Left colon (tissue), 2 donors: ENCODE measurements around the gene MORN5. TPM values are rescaled to one million over a fixed set of nuclear protein-coding genes. Genes with fewer than 3 reads are reported as not detected.

Source experiments
- ATAC-seq: fragments of 200-7000 bp; cut with Tn5 transposase; one replicate; pipeline ENCODE4 v1.9.1; 2020; ENCODE audit warnings: mild to moderate bottlenecking, moderate library complexity
- DNase-seq, 2 donors: peaks; one replicate each; pipeline ENCODE4 v3.0.0-alpha.2; 2020
- intact Hi-C, 2 donors: fragments of 100-400 bp; cut with DNase I in 1 of 2; cut with micrococcal nuclease in 1 of 2; formaldehyde crosslinking; loops; one replicate each; pipeline versions ENCODE4 v1.11.2 to v1.14.0; 2022; cut with DNase I, micrococcal nuclease
- total RNA-seq, 2 donors: library from RNA; stranded (reverse); fragmentation: NEBNext Ultra II Directional; extraction: Animal tissue kit (Norgen Biotek cat#: 25700); gene quantifications; one replicate each; pipeline ENCODE4 v1.2.1, GENCODE V29; 2021
- donor health status: DM: no; HTN: no; CAD: no.
- donor health status: DM: yes; HTN: yes; CAD: no.

Gene MORN5
- total RNA-seq, 2 donors from 2014 or later = 4.0 TPM; not detected in 1

GRCh38 chr9:122134822-122135528 is 24.7 kb upstream of the MORN5 start:
- intact Hi-C loops = no loop called here
- ATAC-seq (no peak), DNase-seq (no peak)

- ATAC-seq = no peak
- intact Hi-C loops = no loop called here
- no peak for DNase-seq
Measured at GRCh38 chr9:122135529-122135859, 24.2 kb upstream of the MORN5 start.

- intact Hi-C loops = no loop called here
- ATAC-seq (peak; percentile 84), DNase-seq (no peak)
Measured at GRCh38 chr9:122138560-122139268, 21.0 kb upstream of the MORN5 start.

GRCh38 chr9:122140368-122141193 is 19.1 kb upstream of the MORN5 start:
- DNase-seq (no peak), ATAC-seq (peak; percentile 83)
- intact Hi-C loops = no loop called here

- intact Hi-C loops = no loop called here
- DNase-seq (no peak), ATAC-seq (no peak)
Measured at GRCh38 chr9:122141671-122142070, 18.0 kb upstream of the MORN5 start.

- ATAC-seq (no peak), DNase-seq (no peak)
- intact Hi-C loops = no loop called here
Measured at GRCh38 chr9:122143296-122143695, 16.4 kb upstream of the MORN5 start.

GRCh38 chr9:122143876-122144405 is 15.8 kb upstream of the MORN5 start:
- no peak for ATAC-seq
- DNase-seq = no peak
- intact Hi-C loops = no loop called here

- ATAC-seq = no peak
- intact Hi-C loops = no loop called here
- no peak for DNase-seq
Measured at GRCh38 chr9:122144836-122145591, 14.7 kb upstream of the MORN5 start.

GRCh38 chr9:122145592-122145863 is 14.2 kb upstream of the MORN5 start:
- DNase-seq (no peak), ATAC-seq (no peak)
- intact Hi-C loops = no loop called here

GRCh38 chr9:122151267-122151828 is 8.4 kb upstream of the MORN5 start:
- intact Hi-C loops = no loop called here
- DNase-seq (no peak), ATAC-seq (no peak)

GRCh38 chr9:122155796-122156195 is 3.9 kb upstream of the MORN5 start:
- no peak for DNase-seq
- ATAC-seq = no peak
- intact Hi-C loops = no loop called here

GRCh38 chr9:122158202-122158601 is 1.5 kb upstream of the MORN5 start:
- ATAC-seq = peak; percentile 41
- intact Hi-C loops = no loop called here
- peak in 1 of 2 donors; percentile 28 for DNase-seq

- ATAC-seq (no peak), DNase-seq (no peak)
- intact Hi-C loops = no loop called here
Measured at GRCh38 chr9:122159925-122160246, 178 bp downstream of the MORN5 start.

GRCh38 chr9:122162415-122162814 is 2.7 kb downstream of the MORN5 start:
- DNase-seq = no peak
- intact Hi-C loops = no loop called here
- no peak for ATAC-seq

GRCh38 chr9:122164286-122164685 is 4.6 kb downstream of the MORN5 start:
- DNase-seq (peak in 1 of 2 donors; percentile 56), ATAC-seq (no peak)
- intact Hi-C loops = no loop called here

- intact Hi-C loops = no loop called here
- ATAC-seq (no peak), DNase-seq (no peak)
Measured at GRCh38 chr9:122168356-122168755, 8.6 kb downstream of the MORN5 start.

GRCh38 chr9:122172131-122172530 is 12.4 kb downstream of the MORN5 start:
- intact Hi-C loops = no loop called here
- no peak for DNase-seq
- no peak for ATAC-seq

GRCh38 chr9:122173670-122174069 is 14.0 kb downstream of the MORN5 start:
- DNase-seq = no peak
- intact Hi-C loops = no loop called here
- no peak for ATAC-seq

GRCh38 chr9:122176916-122177315 is 17.2 kb downstream of the MORN5 start:
- no peak for DNase-seq
- ATAC-seq = no peak
- intact Hi-C loops = no loop called here
